ENCODE results near the gene NDFIP2. TPM values are rescaled to one million over a fixed set of nuclear protein-coding genes. Genes with fewer than 3 reads are reported as not detected.

NDFIP2 gene
- total and polyA plus RNA-seq, 3 donors from 2014 or later = 25.3 to 56.1 (median 33.8) TPM

GRCh38 chr13:79528356-79528755, 47.4 kb downstream of the NDFIP2 start:
- intact Hi-C loops (cut with DNase I; ENCODE audit: low total_unique reads) = loop anchor here (10.0 kb wide), 1 partner anchor 94 kb away; no protein-coding TSS in a partner anchor
- H3K9me3 ChIP-seq = no peaks in the 10 kb centered on the region
- DNase-seq = no peak
- H3K4me1 ChIP-seq = no peaks in the 10 kb centered on the region
- H3K4me3 ChIP-seq = no peak overlapping the region
- H3K27ac ChIP-seq = no peak overlapping the region
- no peaks in the 10 kb centered on the region for H3K36me3 ChIP-seq (ENCODE audit: low read depth, missing control alignments)
- TF ChIP-seq CTCF (IDR thresholded peaks at IDR 0.05) (no peak), POLR2A (IDR thresholded peaks at IDR 0.05) (no peak)
- WGBS, 2 donors = 92 to 95% methylated on average over 4 of the region's 4 CpGs
- no peaks in the 10 kb centered on the region for H3K27me3 ChIP-seq

GRCh38 chr13:79528759-79529191, 47.8 kb downstream of the NDFIP2 start:
- no peaks in the 10 kb centered on the region for H3K9me3 ChIP-seq
- no peak for DNase-seq
- TF ChIP-seq CTCF (IDR thresholded peaks at IDR 0.05) (no peak), POLR2A (IDR thresholded peaks at IDR 0.05) (no peak)
- no peak overlapping the region for H3K4me3 ChIP-seq
- no peak overlapping the region for H3K27ac ChIP-seq
- no peaks in the 10 kb centered on the region for H3K4me1 ChIP-seq
- intact Hi-C loops (cut with DNase I; ENCODE audit: low total_unique reads) = loop anchor here (10.0 kb wide), 1 partner anchor 94 kb away; no protein-coding TSS in a partner anchor
- WGBS, 2 donors = 92 to 94% methylated on average over 2 of the region's 2 CpGs
- no peaks in the 10 kb centered on the region for H3K27me3 ChIP-seq
- H3K36me3 ChIP-seq (ENCODE audit: low read depth, missing control alignments) = no peaks in the 10 kb centered on the region

GRCh38 chr13:79529817-79530216, 48.9 kb downstream of the NDFIP2 start:
- Histone ChIP-seq H3K4me3 (no peak overlapping the region), H3K36me3 (ENCODE audit: low read depth, missing control alignments) (no peaks in the 10 kb centered on the region), H3K27me3 (no peaks in the 10 kb centered on the region), H3K4me1 (no peaks in the 10 kb centered on the region), H3K9me3 (no peaks in the 10 kb centered on the region), H3K27ac (no peak overlapping the region)
- WGBS, 2 donors = 87 to 96% methylated on average over 4 of the region's 4 CpGs
- TF ChIP-seq CTCF (IDR thresholded peaks at IDR 0.05) = no peak
- TF ChIP-seq POLR2A (IDR thresholded peaks at IDR 0.05) = no peak
- no peak for DNase-seq
- intact Hi-C loops (cut with DNase I; ENCODE audit: low total_unique reads) = loop anchor here (10.0 kb wide), 1 partner anchor 95 kb away; no protein-coding TSS in a partner anchor

- WGBS, 2 donors = 73 to 82% methylated on average over 2 of the region's 2 CpGs
- H3K27ac ChIP-seq = no peak overlapping the region
- no peaks in the 10 kb centered on the region for H3K9me3 ChIP-seq
- intact Hi-C loops (cut with DNase I; ENCODE audit: low total_unique reads) = no loop called here
- H3K4me1 ChIP-seq = no peaks in the 10 kb centered on the region
- TF ChIP-seq POLR2A (IDR thresholded peaks at IDR 0.05) (no peak), CTCF (IDR thresholded peaks at IDR 0.05) (no peak)
- no peak for DNase-seq
- no peaks in the 10 kb centered on the region for H3K27me3 ChIP-seq
- H3K36me3 ChIP-seq (ENCODE audit: low read depth, missing control alignments) = no peaks in the 10 kb centered on the region
- H3K4me3 ChIP-seq = no peak overlapping the region
Observed at GRCh38 chr13:79530270-79530669, 49.3 kb downstream of the NDFIP2 start.

- Histone ChIP-seq H3K27ac (no peak overlapping the region), H3K4me1 (no peaks in the 10 kb centered on the region), H3K36me3 (ENCODE audit: low read depth, missing control alignments) (no peaks in the 10 kb centered on the region), H3K27me3 (no peaks in the 10 kb centered on the region), H3K9me3 (no peaks in the 10 kb centered on the region), H3K4me3 (no peak overlapping the region)
- no peak for DNase-seq
- intact Hi-C loops (cut with DNase I; ENCODE audit: low total_unique reads) = no loop called here
- no peak for TF ChIP-seq CTCF (IDR thresholded peaks at IDR 0.05)
- no peak for TF ChIP-seq POLR2A (IDR thresholded peaks at IDR 0.05)
- 87 to 92% methylated on average over 7 of the region's 7 CpGs for WGBS, 2 donors
Observed at GRCh38 chr13:79531542-79532254, 50.7 kb downstream of the NDFIP2 start.
